Measurements from ENCODE around the gene PKD2L1.
"Not testable (repeated sequence)": the region's sequence is repeated elsewhere in the genome, so short reads cannot be mapped to it uniquely, and the experiment has no call there.

PKD2L1 gene

DNA sequence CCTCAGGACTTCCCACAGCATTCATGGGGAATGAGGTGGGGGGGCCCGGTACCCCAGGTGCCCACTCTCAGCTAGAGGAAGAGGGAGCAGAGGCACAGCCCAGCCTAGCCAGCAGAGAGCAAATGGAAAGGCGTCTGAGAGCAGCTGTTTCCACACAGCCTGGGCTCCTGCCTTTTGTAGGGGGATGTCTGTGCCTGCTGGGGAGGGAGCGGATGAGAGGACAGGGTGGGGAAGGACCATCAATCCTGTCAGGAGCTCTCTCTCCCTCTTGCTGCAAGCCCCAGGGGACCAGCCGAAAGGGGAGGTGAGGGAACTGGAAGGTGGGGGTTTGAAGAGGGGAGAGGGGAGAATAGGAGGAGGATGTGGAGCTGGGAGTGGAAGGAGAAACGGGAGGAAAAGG lies at the start of gene PKD2L1:
TSS of gene PKD2L1 (minus strand) at position 150 of the 400 bp plus-strand sequence. CDS start at position 25, 125 bp downstream.
- no peak for DNase-seq (ENCODE audit: low spot score)
- FAIRE-seq, result no peak

- FAIRE-seq, result no peak
- DNase-seq (ENCODE audit: low spot score), result no peak
Observed at GRCh38 chr10:100377830-100378229, 47.8 kb upstream of the PKD2L1 start.

- DNase-seq (ENCODE audit: low spot score); FAIRE-seq: not testable (repeated sequence)
Observed at GRCh38 chr10:100376656-100377055, 46.6 kb upstream of the PKD2L1 start.

DNA sequence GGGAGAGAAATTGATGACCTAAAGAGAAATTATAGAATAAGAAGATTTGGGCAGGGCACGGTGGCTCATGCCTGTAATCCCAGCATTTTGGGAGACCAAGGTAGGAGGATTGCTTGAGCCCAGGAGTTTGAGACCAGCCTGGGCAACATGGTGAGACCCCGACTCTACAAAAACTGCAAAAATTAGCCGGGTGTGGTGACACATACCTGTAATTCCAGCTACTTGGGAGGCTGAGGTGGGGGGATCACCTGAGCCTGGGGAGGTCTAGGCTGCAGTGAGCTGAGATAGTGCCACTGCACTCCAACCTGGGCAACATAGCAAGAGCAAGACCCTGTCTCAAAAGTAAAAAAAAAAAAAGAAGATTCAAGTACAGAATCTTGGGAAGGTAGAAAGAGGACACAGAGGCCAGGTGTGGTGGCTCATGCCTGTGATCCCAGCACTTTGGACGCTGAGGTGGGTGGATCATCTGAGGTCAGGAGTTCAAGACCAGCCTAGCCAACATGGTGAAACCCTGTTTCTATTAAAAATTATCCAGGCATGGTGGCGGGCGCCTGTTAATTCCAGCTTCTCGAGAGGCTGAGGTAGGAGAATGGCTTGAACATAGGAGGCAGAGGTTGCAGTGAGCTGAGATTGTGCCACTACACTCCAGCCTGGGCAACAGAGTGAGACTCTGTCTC lies 44.8 kb upstream of the PKD2L1 start:
- FAIRE-seq; DNase-seq (ENCODE audit: low spot score): not testable (repeated sequence)

DNA sequence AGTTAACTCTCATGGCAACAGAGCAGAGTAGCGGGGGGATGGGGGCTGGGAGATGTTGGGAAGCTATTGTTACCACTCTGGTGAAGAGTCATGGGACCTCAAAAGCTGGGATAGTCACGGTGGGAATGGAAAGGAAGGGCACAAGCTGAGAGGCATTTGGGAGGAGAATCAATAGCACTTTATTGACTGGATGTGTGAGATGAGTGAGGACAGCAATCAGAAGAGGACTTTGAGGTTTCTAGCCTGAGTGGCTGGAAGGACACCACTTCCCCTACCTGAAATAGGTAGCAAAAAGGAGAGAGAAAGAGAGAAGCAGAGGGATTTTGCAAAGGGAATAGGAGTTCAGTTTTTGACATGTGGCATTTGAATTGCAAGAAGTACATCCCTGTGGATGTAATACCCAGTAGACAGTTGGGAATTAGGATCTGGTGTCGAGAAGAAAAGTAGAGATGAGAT lies 44.2 kb upstream of the PKD2L1 start:
- DNase-seq (ENCODE audit: low spot score) (no peak), FAIRE-seq (no peak)

DNA sequence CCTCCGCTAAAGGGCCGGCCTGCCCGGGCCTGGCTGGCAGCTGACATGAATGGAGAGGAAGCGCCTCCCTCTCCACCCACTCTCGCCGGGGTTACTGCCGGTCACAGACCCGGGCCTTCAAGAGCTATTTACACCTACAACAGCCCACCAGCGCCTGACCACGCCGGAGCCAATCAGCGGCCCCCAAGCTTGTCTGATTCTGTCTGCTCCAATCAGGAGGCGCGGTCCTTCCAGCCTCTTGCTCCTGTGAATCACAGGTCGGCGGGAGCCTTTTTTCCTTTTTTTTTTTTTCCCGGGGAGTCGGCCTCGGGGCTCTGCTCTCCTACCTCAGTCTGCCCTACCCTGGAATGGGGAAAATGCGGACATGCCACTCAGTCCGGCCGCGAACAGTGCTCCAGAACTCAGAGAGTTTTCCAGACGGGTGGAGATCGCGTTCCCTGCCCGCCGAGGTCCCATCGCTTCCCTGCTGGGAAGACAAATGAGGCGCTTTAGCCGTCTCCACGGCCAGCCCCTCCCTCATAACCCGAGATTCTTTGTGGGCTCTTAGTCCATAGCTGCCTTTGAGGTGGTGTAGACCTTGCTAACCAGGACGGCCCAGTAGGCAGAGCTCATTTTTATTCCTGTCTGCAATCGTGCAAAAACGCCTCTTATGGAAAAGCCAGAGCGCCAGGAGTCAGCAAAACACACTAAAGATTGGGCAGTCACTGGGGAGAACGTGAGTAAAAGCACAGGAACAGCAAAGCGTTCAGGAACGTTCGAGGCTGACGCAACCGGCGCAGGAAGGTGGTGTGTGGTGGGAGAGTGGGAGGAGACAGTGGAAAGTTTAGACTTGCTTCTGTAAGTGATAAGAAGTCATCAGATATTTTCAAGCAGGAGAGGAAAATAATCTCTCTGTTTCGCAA lies 43.5 kb upstream of the PKD2L1 start:
- DNase-seq (ENCODE audit: low spot score), result peak; percentile 97
- FAIRE-seq, result peak; percentile 94

- FAIRE-seq (no peak), DNase-seq (ENCODE audit: low spot score) (no peak)
Observed at GRCh38 chr10:100372415-100373297, 42.6 kb upstream of the PKD2L1 start.

- no peak for FAIRE-seq
Observed at GRCh38 chr10:100371482-100372027, 41.5 kb upstream of the PKD2L1 start.

DNA sequence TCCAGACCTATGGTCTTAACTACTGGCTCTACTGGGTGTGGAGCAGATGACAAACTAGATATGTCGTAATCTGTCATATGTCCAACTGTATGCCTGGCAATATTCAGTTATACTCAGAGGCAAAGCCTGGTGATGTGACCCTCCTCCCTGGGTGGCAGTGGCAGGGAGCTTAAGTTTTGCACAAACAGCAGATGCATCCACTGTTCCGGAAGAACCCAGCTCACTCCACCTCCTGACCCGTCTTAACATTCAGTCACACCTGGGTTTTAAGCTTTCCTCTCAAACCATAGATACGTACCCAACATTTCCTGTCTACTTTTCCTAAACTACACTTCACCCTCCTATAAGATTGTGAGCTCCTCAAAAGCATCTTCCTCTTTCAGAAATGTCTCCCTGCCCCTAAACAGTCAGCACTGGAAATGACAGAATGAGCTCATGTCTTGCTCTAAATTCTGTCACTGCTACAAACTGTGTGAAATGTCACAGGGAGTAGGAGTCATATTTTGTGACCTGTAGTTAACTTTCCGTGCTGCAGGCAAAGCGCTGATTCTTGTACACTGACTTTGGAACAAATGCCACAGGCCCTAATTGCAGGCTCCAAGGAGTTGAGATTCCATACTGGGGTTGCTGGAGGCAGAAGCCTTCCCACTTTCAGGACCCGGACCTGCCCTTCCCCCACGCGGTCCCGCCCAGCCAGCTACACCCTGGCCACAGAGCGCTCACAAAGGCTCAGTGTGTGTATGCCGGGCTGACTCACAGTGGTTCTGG lies 40.9 kb upstream of the PKD2L1 start:
- FAIRE-seq (peak; percentile 76), DNase-seq (ENCODE audit: low spot score) (peak; percentile 63)

More at GRCh38 chr10:100371482-100372027, 41.5 kb upstream of the PKD2L1 start:
- DNase-seq (ENCODE audit: low spot score), result no peak

GRCh38 chr10:100368721-100369120 lies 38.7 kb upstream of the PKD2L1 start:
- DNase-seq (ENCODE audit: low spot score) (no peak), FAIRE-seq (no peak)

DNA sequence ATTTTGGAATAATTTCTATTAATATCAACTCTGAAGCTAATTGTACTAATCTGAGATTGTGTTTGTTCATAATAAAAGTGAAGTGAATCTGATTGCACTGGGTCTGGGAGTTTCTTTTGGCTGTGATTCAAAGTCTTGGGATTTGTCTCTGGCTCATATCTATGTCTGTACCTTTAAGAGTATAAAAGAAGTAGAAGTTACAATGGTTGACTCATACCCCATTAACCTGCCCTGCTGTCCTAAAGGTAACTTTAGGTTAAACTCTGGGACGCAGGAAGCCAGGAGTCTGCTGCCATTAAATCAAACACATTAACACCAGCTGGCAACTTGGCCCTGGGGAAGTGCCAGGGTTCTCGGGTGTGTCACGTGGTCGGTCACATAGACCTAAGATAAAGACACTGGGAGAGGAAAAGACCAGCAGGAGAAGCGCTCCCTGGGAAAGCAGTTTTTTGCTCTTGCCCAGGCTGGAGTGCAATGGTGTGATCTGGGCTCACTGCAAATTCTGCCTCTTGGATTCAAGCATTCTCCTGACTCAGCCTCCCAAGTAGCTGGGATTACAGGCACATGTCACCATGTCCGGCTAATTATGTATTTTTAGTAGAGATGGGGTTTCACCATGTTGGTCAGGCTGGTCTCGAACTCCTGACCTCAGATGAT lies 34.8 kb upstream of the PKD2L1 start:
- FAIRE-seq (peak; percentile 98), DNase-seq (ENCODE audit: low spot score) (peak; percentile 94)

DNA sequence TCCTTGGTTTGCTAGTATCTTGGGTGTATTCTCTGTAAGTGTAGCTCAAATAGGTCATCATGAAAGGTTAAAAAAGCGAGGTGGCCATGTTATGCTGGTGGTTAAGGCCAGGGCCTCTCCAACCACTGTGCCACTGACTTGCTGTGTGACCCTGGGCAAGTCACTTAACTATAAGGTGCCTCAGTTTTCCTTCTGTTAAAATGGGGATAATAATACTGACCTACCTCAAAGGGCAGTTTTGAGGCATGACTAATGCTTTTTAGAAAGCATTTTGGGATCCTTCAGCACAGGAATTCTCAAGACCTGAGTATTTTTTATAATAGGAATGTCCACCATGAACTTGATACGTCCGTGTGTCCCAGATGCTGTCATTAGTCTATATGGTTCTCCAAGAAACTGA lies 34.1 kb upstream of the PKD2L1 start:
- FAIRE-seq, result no peak
- DNase-seq (ENCODE audit: low spot score), result no peak

GRCh38 chr10:100362570-100363496 lies 32.8 kb upstream of the PKD2L1 start:
- FAIRE-seq, result no peak

GRCh38 chr10:100360234-100360633 lies 30.2 kb upstream of the PKD2L1 start:
- no peak for FAIRE-seq
- DNase-seq (ENCODE audit: low spot score), result no peak

More at GRCh38 chr10:100362570-100363496, 32.8 kb upstream of the PKD2L1 start:
- DNase-seq (ENCODE audit: low spot score), result no peak

- no peak for DNase-seq (ENCODE audit: low spot score)
- FAIRE-seq, result no peak
Observed at GRCh38 chr10:100359529-100360150, 29.6 kb upstream of the PKD2L1 start.

DNA sequence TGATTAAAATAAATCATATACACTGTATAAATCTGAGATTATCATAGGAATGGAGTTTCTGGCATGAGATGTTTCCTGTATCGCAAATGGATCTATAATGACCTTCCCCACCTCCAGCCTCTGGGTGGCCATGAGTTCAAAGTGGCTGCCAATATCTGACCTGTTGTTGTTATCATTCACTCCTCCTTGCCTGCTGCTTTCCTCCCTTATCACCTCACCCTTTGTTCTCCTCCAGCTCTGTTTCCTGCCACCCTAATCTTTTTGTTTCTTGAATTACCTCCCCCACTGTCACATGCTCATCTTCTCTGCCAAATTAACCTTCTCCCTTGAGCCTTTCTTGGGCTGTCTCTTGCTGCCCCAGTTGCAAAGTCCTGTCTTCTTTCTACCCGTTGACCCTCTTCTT lies 29.0 kb upstream of the PKD2L1 start:
- FAIRE-seq, result no peak

GRCh38 chr10:100357059-100357858 lies 27.2 kb upstream of the PKD2L1 start:
- DNase-seq (ENCODE audit: low spot score) (no peak), FAIRE-seq (no peak)

More for the DNA sequence above, 29.0 kb upstream of the PKD2L1 start:
- DNase-seq (ENCODE audit: low spot score), result no peak

Data from RCC 7860 (cell line).